ENCODE data around the gene INCA1. TPM values are rescaled to one million over a fixed set of nuclear protein-coding genes. Genes with fewer than 3 reads are reported as not detected.

INCA1 gene
- polyA plus RNA-seq, 1 of the 3 experiments (the other 2 are of a cell fraction): 1.2 TPM

DNA sequence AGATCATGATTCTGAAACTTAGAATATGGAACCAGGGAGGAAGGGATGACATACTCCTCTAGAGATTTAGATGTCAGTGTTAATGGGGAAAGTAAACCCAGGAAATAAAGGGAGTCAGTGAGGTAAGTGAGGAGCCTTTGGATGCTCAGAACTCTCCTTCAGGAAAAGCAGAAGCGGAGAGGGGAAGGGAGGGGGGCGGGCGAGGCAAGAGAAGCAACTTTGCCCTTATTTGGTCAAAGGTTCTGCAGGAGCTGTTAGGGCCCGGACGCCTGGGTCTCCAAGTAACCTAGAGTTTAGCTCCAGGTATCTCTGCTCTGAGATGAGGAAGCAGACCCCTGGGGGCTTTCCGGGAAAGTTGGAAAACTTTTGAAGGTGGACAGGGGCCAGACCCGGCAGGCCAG is 50.3 kb downstream of the INCA1 start:
- H3K27me3 ChIP-seq (ENCODE audit: insufficient read depth): no peaks in the 10 kb centered on the region
- 0% methylated on average over 7 of the region's 7 CpGs for WGBS (ENCODE audit: low lambda C conversion rate)
- H3K9me2 ChIP-seq: no peaks in the 10 kb centered on the region
- peak overlapping the region; percentile 99 for H3K9ac ChIP-seq
- POLR2A ChIA-PET: interaction anchor here (4.3 kb wide), 1 partner anchor 20 kb away, joined by 32 read pairs; the partner anchor contains the start of gene SPAG7
- H3K79me2 ChIP-seq (ENCODE audit: insufficient read depth): peaks cover 82% of the 10 kb centered on the region
- H3K4me3 ChIP-seq (ENCODE audit: low read depth in 2 of 2, low read length in 1 of 2): peak overlapping the region; percentile 79 to 99
- no peak for TF ChIP-seq SIN3A (IDR thresholded peaks at IDR 0.05; ENCODE audit: borderline replicate concordance, low read depth, low read length)
- peak overlapping the region; percentile 97 to 100 for H3K27ac ChIP-seq (ENCODE audit: low read depth in 2 of 2, low read length in 1 of 2)
- peaks cover 45% of the 10 kb centered on the region for H4K20me1 ChIP-seq (ENCODE audit: insufficient read depth)
- CTCF ChIA-PET: interaction anchor here (0.7 to 1.5 kb wide), 3 partner anchors 13 to 56 kb away, joined by 3 to 4 read pairs (median 3); no protein-coding TSS in a partner anchor
- no peak overlapping the region for H2AFZ ChIP-seq (ENCODE audit: low read depth)
- peak overlapping the region; percentile 98 for H3K4me2 ChIP-seq
- peaks cover 68% of the 10 kb centered on the region for H3F3A ChIP-seq (replicated peaks; ENCODE audit: insufficient read depth)
- peaks cover 23 to 42% of the 10 kb centered on the region in 2 experiments for H3K4me1 ChIP-seq (ENCODE audit: control insufficient read depth in 1 of 2, insufficient read depth in 2 of 2, low read depth in 1 of 2, low read length in 1 of 2)
- DNase-seq: no peak
- H3K36me3 ChIP-seq (replicated peaks in 1 of 2; ENCODE audit: control insufficient read depth in 1 of 2, insufficient read depth in 2 of 2, low read length in 1 of 2): peaks cover 37 to 40% of the 10 kb centered on the region in 2 experiments
- H3K9me3 ChIP-seq: no peaks in the 10 kb centered on the region

DNA sequence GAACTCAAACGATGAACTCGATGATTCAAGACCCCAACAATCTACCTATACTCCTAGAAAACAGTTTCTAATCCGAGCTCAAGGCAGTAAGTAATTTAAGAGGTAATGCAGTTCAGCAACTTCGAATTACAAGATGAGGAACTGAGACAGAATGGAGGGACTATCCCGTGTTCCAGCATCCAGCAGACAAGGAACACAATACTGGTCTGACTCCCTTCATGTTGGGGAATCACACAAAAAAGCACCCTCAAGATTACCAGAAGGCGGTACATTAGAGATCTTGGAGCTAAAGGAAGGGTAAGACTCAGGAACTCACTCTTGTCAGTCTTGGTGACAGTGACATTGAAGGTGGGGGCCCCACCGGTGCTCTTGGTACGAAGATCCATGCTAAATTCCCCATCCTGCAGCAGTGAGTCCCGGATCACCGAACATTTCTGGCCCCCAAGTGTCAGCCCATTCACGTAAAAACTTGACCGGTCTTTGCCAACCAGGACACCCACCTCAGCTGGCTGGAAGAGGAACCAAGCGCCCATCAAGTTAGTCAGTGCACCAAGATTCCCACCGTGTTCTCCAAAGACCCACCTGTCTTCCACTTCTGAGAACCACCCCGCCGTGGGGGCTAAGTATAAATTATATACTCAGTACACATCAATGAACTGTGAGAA is 50.9 kb downstream of the INCA1 start:
- peak overlapping the region; percentile 79 to 99 for H3K4me3 ChIP-seq (ENCODE audit: low read depth in 2 of 2, low read length in 1 of 2)
- DNase-seq: no peak
- H3K27me3 ChIP-seq (ENCODE audit: insufficient read depth): no peaks in the 10 kb centered on the region
- ChIA-PET POLR2A (interaction anchor here (0.6 to 4.3 kb wide), 3 partner anchors 17 to 24 kb away, joined by 3 to 32 read pairs (median 3); partner anchors contain the start of gene SPAG7), CTCF (interaction anchor here (1.1 to 1.5 kb wide), 3 partner anchors 12 to 55 kb away, joined by 3 to 4 read pairs (median 3); partner anchors contain the start of gene SPAG7)
- TF ChIP-seq FOXM1 (IDR thresholded peaks at IDR 0.05; ENCODE audit: low read depth) (no peak), EZH2phosphoT487 (IDR thresholded peaks at IDR 0.05; ENCODE audit: borderline replicate concordance, low read depth) (no peak), SMC3 (IDR thresholded peaks at IDR 0.05; ENCODE audit: low read depth, low read length) (no peak), POLR2AphosphoS5 (IDR thresholded peaks at IDR 0.05; ENCODE audit: low read depth, low read length) (0 out of 2 replicates have a peak, but pooled peaks have one; percentile 6), GABPA (IDR thresholded peaks at IDR 0.05; ENCODE audit: low read depth) (no peak), RFX5 (IDR thresholded peaks at IDR 0.05; ENCODE audit: low read length) (no peak), TAF1 (IDR thresholded peaks at IDR 0.05; ENCODE audit: borderline replicate concordance, low read depth, low read length) (no peak)
- WGBS (ENCODE audit: low lambda C conversion rate): 12% methylated on average over 14 of the region's 16 CpGs
- peaks cover 74% of the 10 kb centered on the region for H3F3A ChIP-seq (replicated peaks; ENCODE audit: insufficient read depth)
- no peaks in the 10 kb centered on the region for H3K9me3 ChIP-seq
- peak overlapping the region; percentile 97 to 100 for H3K27ac ChIP-seq (ENCODE audit: low read depth in 2 of 2, low read length in 1 of 2)
- H3K79me2 ChIP-seq (ENCODE audit: insufficient read depth): peaks cover 82% of the 10 kb centered on the region
- H2AFZ ChIP-seq (ENCODE audit: low read depth): no peak overlapping the region
- peaks cover 25 to 37% of the 10 kb centered on the region in 2 experiments for H3K4me1 ChIP-seq (ENCODE audit: control insufficient read depth in 1 of 2, insufficient read depth in 2 of 2, low read depth in 1 of 2, low read length in 1 of 2)
- H3K9me2 ChIP-seq: no peaks in the 10 kb centered on the region
- peaks cover 37 to 40% of the 10 kb centered on the region in 2 experiments for H3K36me3 ChIP-seq (replicated peaks in 1 of 2; ENCODE audit: control insufficient read depth in 1 of 2, insufficient read depth in 2 of 2, low read length in 1 of 2)
- peaks cover 45% of the 10 kb centered on the region for H4K20me1 ChIP-seq (ENCODE audit: insufficient read depth)
- peak overlapping the region; percentile 99 for H3K9ac ChIP-seq
- H3K4me2 ChIP-seq: peak overlapping the region; percentile 98

DNA sequence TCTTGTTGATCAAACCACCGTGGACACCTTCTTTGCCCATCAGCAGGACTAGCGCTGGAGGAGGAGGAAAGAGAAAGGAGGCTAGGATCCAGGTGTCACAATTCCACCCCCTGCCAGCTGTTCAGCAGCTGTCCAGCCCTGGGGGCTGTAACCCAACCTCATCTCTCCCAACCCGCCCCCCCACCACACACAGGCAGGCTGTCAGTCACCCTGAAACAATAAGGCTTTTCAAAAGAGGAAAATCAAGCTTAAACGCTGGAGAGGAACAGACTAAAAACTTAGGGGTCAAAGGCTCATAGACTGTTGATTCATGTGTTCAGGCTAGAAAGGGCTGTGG is 51.4 kb downstream of the INCA1 start:
- Histone ChIP-seq H3K9me3 (no peaks in the 10 kb centered on the region), H4K20me1 (ENCODE audit: insufficient read depth) (peaks cover 45% of the 10 kb centered on the region), H3K4me2 (peak overlapping the region; percentile 98), H3K27me3 (ENCODE audit: insufficient read depth) (no peaks in the 10 kb centered on the region), H3K4me1 (ENCODE audit: control insufficient read depth in 1 of 2, insufficient read depth in 2 of 2, low read depth in 1 of 2, low read length in 1 of 2) (peaks cover 23 to 37% of the 10 kb centered on the region in 2 experiments), H3K9me2 (no peaks in the 10 kb centered on the region), H3K36me3 (replicated peaks in 1 of 2; ENCODE audit: control insufficient read depth in 1 of 2, insufficient read depth in 2 of 2, low read length in 1 of 2) (peaks cover 37 to 40% of the 10 kb centered on the region in 2 experiments), H3K79me2 (ENCODE audit: insufficient read depth) (peaks cover 82% of the 10 kb centered on the region), H3K9ac (peak overlapping the region; percentile 99), H2AFZ (ENCODE audit: low read depth) (no peak overlapping the region), H3K4me3 (ENCODE audit: low read depth in 2 of 2, low read length in 1 of 2) (peak overlapping the region; percentile 79 to 99), H3K27ac (ENCODE audit: low read depth in 2 of 2, low read length in 1 of 2) (peak overlapping the region; percentile 63 to 97), H3F3A (replicated peaks; ENCODE audit: insufficient read depth) (peaks cover 75% of the 10 kb centered on the region)
- ChIA-PET POLR2A (interaction anchor here (0.6 to 4.3 kb wide), 3 partner anchors 17 to 24 kb away, joined by 3 to 32 read pairs (median 3); partner anchors contain the start of gene SPAG7), CTCF (interaction anchor here (0.5 to 1.5 kb wide), 3 partner anchors 12 to 29 kb away, joined by 3 to 4 read pairs (median 3); partner anchors contain the start of gene SPAG7)
- 8% methylated on average over 3 of the region's 4 CpGs for WGBS (ENCODE audit: low lambda C conversion rate)
- DNase-seq: no peak
- TF ChIP-seq, protein P1, sequence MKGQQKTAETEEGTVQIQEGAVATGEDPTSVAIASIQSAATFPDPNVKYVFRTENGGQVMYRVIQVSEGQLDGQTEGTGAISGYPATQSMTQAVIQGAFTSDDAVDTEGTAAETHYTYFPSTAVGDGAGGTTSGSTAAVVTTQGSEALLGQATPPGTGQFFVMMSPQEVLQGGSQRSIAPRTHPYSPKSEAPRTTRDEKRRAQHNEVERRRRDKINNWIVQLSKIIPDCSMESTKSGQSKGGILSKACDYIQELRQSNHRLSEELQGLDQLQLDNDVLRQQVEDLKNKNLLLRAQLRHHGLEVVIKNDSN (IDR thresholded peaks at IDR 0.05; ENCODE audit: borderline replicate concordance, low read depth): no peak
